Lung (tissue), 12 donors: Measurements from ENCODE around the gene PEX14. TPM values are rescaled to one million over a fixed set of nuclear protein-coding genes. Genes with fewer than 3 reads are reported as not detected.

Experiments
- ATAC-seq: fragments of 200-7000 bp; cut with Tn5 transposase; one replicate; pipeline ENCODE4 v1.9.1; 2020; ENCODE audit warnings: moderate number of reproducible peaks; ENCODE audit not compliant: insufficient read depth, low FRiP score
- DNase-seq, 3 donors: peaks; one replicate each; pipeline ENCODE4 v3.0.0-alpha.2; 2013 to 2017
- H3K27ac ChIP-seq, 2 donors: one replicate each; pipeline ENCODE4 v1.5.1; 2013; ENCODE audit warnings: mild to moderate bottlenecking in 2 of 2, moderate library complexity in 2 of 2, control low read depth in 1 of 2, inconsistent platforms in 1 of 2, low read depth in 1 of 2, low read length in 1 of 2
- H3K27me3 ChIP-seq, 3 donors: one replicate each; pipeline ENCODE4 v1.5.1; 2013; ENCODE audit warnings: low read length in 2 of 3; ENCODE audit not compliant: control insufficient read depth in 3 of 3, insufficient read depth in 3 of 3
- H3K36me3 ChIP-seq, 4 donors: one replicate each; pipeline ENCODE4 v1.5.1; 2013; ENCODE audit warnings: low read length in 4 of 4, mild to moderate bottlenecking in 1 of 4, moderate library complexity in 1 of 4; ENCODE audit not compliant: control insufficient read depth in 4 of 4, insufficient read depth in 4 of 4
- H3K4me1 ChIP-seq, 5 donors: one replicate each; pipeline ENCODE4 v1.5.1; 2013; ENCODE audit warnings: low read length in 5 of 5, mild to moderate bottlenecking in 2 of 5, moderate library complexity in 1 of 5; ENCODE audit not compliant: control insufficient read depth in 5 of 5, insufficient read depth in 5 of 5
- H3K4me3 ChIP-seq: one replicate; pipeline ENCODE4 v1.5.1; 2013; ENCODE audit warnings: mild to moderate bottlenecking, control low read depth, moderate library complexity
- H3K9ac ChIP-seq, 2 donors: one replicate each; pipeline ENCODE4 v1.5.1; 2013; ENCODE audit warnings: low read length in 2 of 2, control low read depth in 1 of 2; ENCODE audit not compliant: insufficient read depth in 1 of 2
- H3K9me3 ChIP-seq, 4 donors: one replicate each; pipeline ENCODE4 v1.5.1; 2013; ENCODE audit warnings: low read length in 3 of 4, mild to moderate bottlenecking in 1 of 4, moderate library complexity in 1 of 4; ENCODE audit not compliant: control insufficient read depth in 4 of 4, insufficient read depth in 3 of 4
- CTCF ChIP-seq: IDR thresholded peaks from 2 replicates; pipeline ENCODE4 v1.5.1; 2012; ENCODE audit warnings: mild to moderate bottlenecking; ENCODE audit errors: control extremely low read depth, extremely low read depth
- WGBS, 2 donors: extraction: QIAGEN DNeasy Blood & Tissue Kit; methylation state at CpG; one replicate each; pipeline ENCODE4 v1.1.7; 2013; 5-methylcytosine and 5-hydroxymethylcytosine counted together
- polyA plus RNA-seq, 2 donors: library from polyadenylated mRNA; stranded (reverse); fragments of 200-250 nt; gene quantifications; one replicate each; pipeline ENCODE4 v1.2.1, GENCODE V29; 2013
- total RNA-seq, 2 donors: library from RNA; depleted of rRNA in 1 of 2; stranded (reverse); fragments of >200 nt in 1 of 2; gene quantifications; one replicate each; pipeline ENCODE4 v1.2.1, GENCODE V29; 2014 to 2021
- donor health status: control.
- donor health status: control.
- donor health status: Bipolar disorder and iron deficiency.
- donor health status: healthy.
- donor health status: DM: yes; HTN: yes; CAD: no.

The PEX14 gene
- total and polyA plus RNA-seq, 4 donors: 18.1 to 29.2 (median 20.8) TPM

GRCh38 chr1:10586125-10586524 is 111.4 kb downstream of the PEX14 start:
- no peak overlapping the region for H3K4me3 ChIP-seq
- no peak for TF ChIP-seq CTCF
- DNase-seq: no peak
- H3K4me1 ChIP-seq: peaks cover 0 to 8% (median 6%) of the 10 kb centered on the region in 5 donors
- no peak overlapping the region for H3K9ac ChIP-seq
- ATAC-seq: no peak
- peaks cover 0 to 8% (median 0%) of the 10 kb centered on the region in 4 donors for H3K9me3 ChIP-seq
- no peak overlapping the region for H3K27ac ChIP-seq
- H3K36me3 ChIP-seq: no peaks in the 10 kb centered on the region
- no peaks in the 10 kb centered on the region for H3K27me3 ChIP-seq
- WGBS, 2 donors: 85 to 94% methylated on average over 5 of the region's 5 CpGs

GRCh38 chr1:10588640-10589039 is 113.9 kb downstream of the PEX14 start:
- Histone ChIP-seq H3K4me1 (peaks cover 0 to 30% (median 18%) of the 10 kb centered on the region in 5 donors), H3K9ac (no peak overlapping the region), H3K27ac (no peak overlapping the region), H3K27me3 (no peaks in the 10 kb centered on the region), H3K9me3 (peaks cover 0 to 8% (median 0%) of the 10 kb centered on the region in 4 donors), H3K36me3 (no peaks in the 10 kb centered on the region), H3K4me3 (no peak overlapping the region)
- WGBS, 2 donors: 94 to 95% methylated on average over 5 of the region's 5 CpGs
- no peak for ATAC-seq
- no peak for DNase-seq
- no peak for TF ChIP-seq CTCF

GRCh38 chr1:10589074-10589473 is 114.3 kb downstream of the PEX14 start:
- peaks cover 0 to 30% (median 18%) of the 10 kb centered on the region in 5 donors for H3K4me1 ChIP-seq
- H3K36me3 ChIP-seq: no peaks in the 10 kb centered on the region
- 87 to 93% methylated on average over 5 of the region's 5 CpGs for WGBS, 2 donors
- no peak overlapping the region for H3K27ac ChIP-seq
- H3K9me3 ChIP-seq: peaks cover 0 to 8% (median 0%) of the 10 kb centered on the region in 4 donors
- H3K9ac ChIP-seq: no peak overlapping the region
- DNase-seq (peak in 1 of 3 donors; percentile 35), ATAC-seq (no peak)
- H3K4me3 ChIP-seq: no peak overlapping the region
- no peak for TF ChIP-seq CTCF
- no peaks in the 10 kb centered on the region for H3K27me3 ChIP-seq

DNA sequence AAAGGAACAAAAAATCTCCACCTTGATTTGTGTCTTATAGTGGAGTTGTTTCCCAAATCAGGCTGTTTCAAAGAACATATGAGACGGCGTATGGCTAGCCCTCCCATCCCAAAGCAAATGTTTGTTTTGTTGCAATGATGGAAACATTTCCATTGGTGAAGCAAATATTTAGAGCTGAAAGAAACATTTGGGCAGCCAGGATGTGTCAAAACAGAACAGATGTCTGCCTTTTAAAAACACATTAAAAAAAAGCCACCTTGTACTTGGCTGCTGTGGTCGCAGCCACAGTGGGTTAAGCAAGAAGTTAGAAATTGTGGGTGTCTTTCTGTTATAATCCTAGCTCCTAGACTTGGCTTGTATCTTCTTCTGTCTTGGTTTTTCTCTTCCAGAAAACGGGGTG is 116.3 kb downstream of the PEX14 start:
- Histone ChIP-seq H3K36me3 (no peaks in the 10 kb centered on the region), H3K4me1 (peaks cover 2 to 30% (median 18%) of the 10 kb centered on the region in 5 donors), H3K27ac (no peak overlapping the region), H3K9ac (no peak overlapping the region), H3K27me3 (no peaks in the 10 kb centered on the region), H3K9me3 (no peaks in the 10 kb centered on the region), H3K4me3 (no peak overlapping the region)
- DNase-seq (peak; percentile 22 to 79 (median 74)), ATAC-seq (no peak)
- WGBS, 2 donors: 45 to 47% methylated on average over 4 of the region's 4 CpGs
- TF ChIP-seq CTCF: no peak
